IPS-18a (cell line): ENCODE measurements around the gene MUS81.
A peak's percentile ranks its signal among the peaks of the same experiment; 100 is the strongest.
"Not testable (repeated sequence)": the region's sequence is repeated elsewhere in the genome, so short reads cannot be mapped to it uniquely, and the experiment has no call there.

Experiments
- H3K27ac ChIP-seq: one replicate; pipeline ENCODE4 v1.5.1; 2013; ENCODE audit warnings: low read length
- H3K27me3 ChIP-seq: one replicate; pipeline ENCODE4 v1.6.1; 2013; ENCODE audit warnings: mild to moderate bottlenecking, low read length; ENCODE audit not compliant: control insufficient read depth, insufficient read depth
- H3K36me3 ChIP-seq: one replicate; pipeline ENCODE4 v1.6.1; 2013; ENCODE audit warnings: low read depth, low read length; ENCODE audit not compliant: control insufficient read depth
- H3K4me1 ChIP-seq: one replicate; pipeline ENCODE4 v1.6.1; 2013; ENCODE audit warnings: low read depth, low read length; ENCODE audit not compliant: control insufficient read depth
- H3K4me3 ChIP-seq: one replicate; pipeline ENCODE4 v1.5.1; 2013; ENCODE audit warnings: low read length
- H3K9ac ChIP-seq: one replicate; pipeline ENCODE4 v1.6.1; 2013; ENCODE audit warnings: mild to moderate bottlenecking, low read length, moderate library complexity
- H3K9me3 ChIP-seq: one replicate; pipeline ENCODE4 v1.6.1; 2013; ENCODE audit warnings: low read depth, low read length; ENCODE audit not compliant: control insufficient read depth

The MUS81 gene

DNA sequence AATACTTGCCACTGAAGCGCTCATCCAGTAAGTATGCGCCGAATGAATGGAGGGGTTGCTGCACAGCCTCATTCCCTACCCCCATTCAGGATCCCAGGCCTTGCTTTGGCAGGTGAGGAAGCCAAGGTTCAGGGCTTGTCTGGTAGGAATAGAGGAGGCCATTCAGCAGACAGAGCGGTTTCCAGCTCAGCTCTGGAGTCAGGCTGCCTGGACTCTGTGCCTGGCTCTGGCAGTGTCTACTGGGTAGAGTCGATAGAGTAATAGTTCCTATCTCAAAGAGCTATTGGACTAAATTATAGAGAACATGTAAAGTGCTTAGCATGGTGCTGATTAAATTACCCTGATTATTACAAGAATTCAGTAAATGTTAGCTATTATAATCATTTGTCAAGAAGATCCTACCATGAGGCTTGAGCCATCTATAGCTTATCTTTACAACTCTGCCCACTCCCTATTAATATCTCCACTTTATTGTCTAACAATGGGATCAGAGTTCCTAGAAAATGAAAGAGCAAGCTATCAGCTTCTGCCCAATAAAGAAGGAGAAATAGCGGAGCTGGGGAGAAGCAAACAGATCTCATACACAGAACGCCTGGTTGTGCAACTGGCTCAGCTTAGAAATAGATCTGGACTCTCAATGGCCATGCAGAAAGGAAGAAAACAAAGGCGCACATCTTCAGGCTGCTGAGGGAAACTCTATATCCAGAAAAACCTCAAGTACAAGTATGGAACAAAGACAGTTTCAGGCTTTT is 33.1 kb upstream of the MUS81 start:
- no peaks in the 10 kb centered on the region for H3K9me3 ChIP-seq
- H3K36me3 ChIP-seq: no peaks in the 10 kb centered on the region
- H3K4me3 ChIP-seq: no peak overlapping the region
- H3K27ac ChIP-seq: no peak overlapping the region
- no peaks in the 10 kb centered on the region for H3K4me1 ChIP-seq
- H3K27me3 ChIP-seq: peaks cover 8% of the 10 kb centered on the region
- no peak overlapping the region for H3K9ac ChIP-seq

DNA sequence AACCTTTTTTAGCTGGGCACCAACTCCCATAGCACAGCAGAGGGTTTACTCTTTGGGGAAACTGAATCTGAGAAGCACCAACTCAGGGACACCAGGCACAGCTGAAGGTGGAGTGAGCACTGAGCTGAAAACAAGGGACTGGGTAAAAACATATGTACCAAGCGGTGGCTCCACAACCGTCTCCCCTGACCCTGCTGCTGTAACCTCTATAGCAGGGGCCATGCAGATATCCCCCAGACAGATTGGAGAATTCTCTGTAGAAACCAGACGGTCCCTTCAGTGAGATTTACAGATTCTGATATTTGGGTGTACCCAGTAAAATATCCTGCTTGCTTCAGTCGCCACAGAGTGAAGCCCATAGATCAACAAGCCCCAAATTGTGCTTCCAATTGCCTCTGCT is 30.8 kb upstream of the MUS81 start:
- peaks cover 18% of the 10 kb centered on the region for H3K27me3 ChIP-seq
- no peak overlapping the region for H3K9ac ChIP-seq
- H3K27ac ChIP-seq: no peak overlapping the region
- peaks cover 8% of the 10 kb centered on the region for H3K4me1 ChIP-seq
- no peaks in the 10 kb centered on the region for H3K9me3 ChIP-seq
- H3K36me3 ChIP-seq: no peaks in the 10 kb centered on the region
- H3K4me3 ChIP-seq: no peak overlapping the region

DNA sequence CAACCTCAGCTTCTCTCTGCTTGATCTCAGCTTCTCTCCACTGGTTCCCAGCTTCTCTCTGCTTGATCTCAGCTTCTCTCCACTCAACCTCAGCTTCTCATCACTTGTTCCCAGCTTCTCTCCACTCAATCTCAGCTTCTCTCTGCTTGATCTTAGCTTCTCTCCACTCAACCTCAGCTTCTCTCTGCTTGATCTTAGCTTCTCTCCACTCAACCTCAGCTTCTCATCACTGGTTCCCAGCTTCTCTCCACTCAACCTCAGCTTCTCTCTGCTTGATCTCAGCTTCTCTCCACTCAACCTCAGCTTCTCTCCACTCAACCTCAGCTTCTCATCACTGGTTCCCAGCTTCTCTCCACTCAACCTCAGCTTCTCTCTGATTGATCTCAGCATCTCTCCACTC is 28.0 kb upstream of the MUS81 start:
- H3K4me1 ChIP-seq, H3K9ac ChIP-seq, H3K9me3 ChIP-seq, H3K27ac ChIP-seq, H3K36me3 ChIP-seq, H3K4me3 ChIP-seq: not testable (repeated sequence)
- H3K27me3 ChIP-seq: peaks cover 18% of the 10 kb centered on the region

DNA sequence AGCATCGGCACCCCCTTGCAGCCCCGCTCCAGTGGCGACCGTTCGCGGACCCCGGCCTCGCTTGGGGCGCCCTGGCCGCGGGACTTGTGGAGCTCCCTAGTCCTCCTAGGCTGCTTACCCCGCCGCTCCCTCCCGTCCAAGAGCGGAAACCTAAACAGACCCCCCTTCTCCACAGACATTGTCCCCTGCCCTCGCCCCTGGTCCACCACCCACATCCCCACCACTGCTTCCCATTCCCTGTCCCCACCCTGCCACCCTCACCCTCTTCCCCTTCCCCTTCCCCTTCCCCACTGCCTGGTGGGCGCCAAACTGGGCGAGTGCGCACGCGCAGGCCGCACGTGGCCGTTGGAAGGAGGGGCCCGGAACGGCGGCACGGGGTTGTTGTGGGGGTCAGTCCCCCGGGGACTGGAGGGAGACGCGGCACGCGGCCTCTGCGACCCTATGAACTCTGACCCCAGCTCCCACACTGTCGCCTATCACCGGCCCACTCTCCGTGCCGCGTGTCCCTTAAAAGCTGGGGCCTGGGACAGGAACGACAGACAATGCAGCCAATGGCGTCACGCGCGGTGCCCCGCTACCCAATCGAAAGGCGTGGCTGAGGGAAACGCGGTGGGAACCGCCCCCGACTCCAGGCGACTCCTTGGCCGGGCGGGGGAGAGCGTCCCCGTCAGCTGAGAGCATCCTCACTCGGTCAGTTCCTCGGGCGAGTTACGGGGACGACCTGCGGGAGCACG is 26.8 kb upstream of the MUS81 start, which contains the start of gene SNX32:
TSS of gene SNX32 (plus strand) at position 667 of the 734 bp plus-strand sequence. CDS start 103 bp downstream, outside the sequence.
- Histone ChIP-seq H3K4me1 (peaks cover 8% of the 10 kb centered on the region), H3K4me3 (peak within 1 kb of the TSS; percentile 59), H3K9me3 (no peaks in the 10 kb centered on the region), H3K27me3 (peaks cover 18% of the 10 kb centered on the region), H3K27ac (peak within 1 kb of the TSS; percentile 50), H3K36me3 (no peaks in the 10 kb centered on the region), H3K9ac (peak within 1 kb of the TSS; percentile 51)

DNA sequence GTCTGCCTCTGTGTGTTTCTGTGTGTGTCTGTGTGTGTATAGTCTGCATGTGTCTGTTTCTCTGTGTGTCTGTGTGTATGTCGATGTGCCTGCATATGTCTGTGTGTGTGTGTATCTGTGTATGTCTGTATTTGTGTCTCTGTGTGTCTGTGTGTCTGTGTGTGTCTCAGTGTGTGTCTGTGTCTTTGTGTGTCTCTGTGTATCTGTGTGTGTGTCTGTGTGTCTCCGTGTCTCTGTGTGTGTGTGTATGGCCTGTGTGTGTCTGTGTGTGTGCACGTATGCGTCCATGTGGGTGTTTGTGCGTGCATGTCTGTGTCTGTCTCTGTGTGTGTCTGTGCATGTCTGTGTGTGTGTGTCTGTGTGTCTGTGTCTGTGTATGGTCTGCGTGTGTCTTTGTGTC is 26.0 kb upstream of the MUS81 start:
- Histone ChIP-seq H3K27ac (no peak overlapping the region), H3K9me3 (no peaks in the 10 kb centered on the region), H3K4me3 (peak overlapping the region; percentile 59), H3K36me3 (no peaks in the 10 kb centered on the region), H3K9ac (peak overlapping the region; percentile 51), H3K27me3 (peaks cover 18% of the 10 kb centered on the region), H3K4me1 (peaks cover 8% of the 10 kb centered on the region)

DNA sequence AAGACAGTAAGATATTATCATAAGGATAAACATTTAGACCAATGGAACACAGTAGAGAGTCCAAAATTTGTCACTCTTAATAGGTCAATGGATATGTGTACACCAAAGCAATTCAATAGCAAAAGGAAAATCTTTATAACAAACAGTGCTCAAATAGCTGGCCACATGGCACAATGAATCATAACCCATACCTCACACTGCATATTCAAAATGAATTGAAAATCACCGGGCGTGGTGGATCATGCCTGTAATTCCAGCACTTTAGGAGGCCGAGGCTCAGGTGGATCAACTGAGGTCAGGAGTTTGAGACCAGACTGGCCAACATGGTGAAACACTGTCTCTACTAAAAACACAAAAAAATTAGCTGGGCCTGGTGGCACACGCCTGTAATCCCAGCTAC is 18.1 kb upstream of the MUS81 start:
- Histone ChIP-seq H3K36me3 (no peaks in the 10 kb centered on the region), H3K27me3 (no peaks in the 10 kb centered on the region), H3K9ac (no peak overlapping the region), H3K4me1 (no peaks in the 10 kb centered on the region), H3K4me3 (no peak overlapping the region), H3K27ac (no peak overlapping the region), H3K9me3 (no peaks in the 10 kb centered on the region)

DNA sequence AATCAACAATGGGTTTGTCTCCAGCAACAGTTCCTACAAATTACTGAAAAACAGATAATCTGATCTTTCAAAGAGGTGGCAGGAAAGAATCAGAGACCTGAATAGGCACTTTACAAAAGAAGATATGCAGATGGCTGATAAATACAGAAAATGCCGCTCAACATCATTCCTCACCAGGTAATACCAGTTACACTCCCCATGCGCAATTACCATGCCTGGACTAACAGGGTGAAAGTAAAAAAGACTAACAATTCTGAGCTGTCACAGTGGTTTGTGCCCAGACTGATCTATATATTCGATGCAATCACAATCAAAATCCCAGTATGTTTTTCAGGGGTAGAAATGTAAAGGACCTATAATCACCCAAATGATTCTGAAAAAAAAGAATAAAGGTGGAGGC is 16.4 kb upstream of the MUS81 start:
- Histone ChIP-seq H3K9ac (no peak overlapping the region), H3K27ac (no peak overlapping the region), H3K4me3 (no peak overlapping the region), H3K27me3 (no peaks in the 10 kb centered on the region), H3K36me3 (no peaks in the 10 kb centered on the region), H3K9me3 (no peaks in the 10 kb centered on the region), H3K4me1 (no peaks in the 10 kb centered on the region)

DNA sequence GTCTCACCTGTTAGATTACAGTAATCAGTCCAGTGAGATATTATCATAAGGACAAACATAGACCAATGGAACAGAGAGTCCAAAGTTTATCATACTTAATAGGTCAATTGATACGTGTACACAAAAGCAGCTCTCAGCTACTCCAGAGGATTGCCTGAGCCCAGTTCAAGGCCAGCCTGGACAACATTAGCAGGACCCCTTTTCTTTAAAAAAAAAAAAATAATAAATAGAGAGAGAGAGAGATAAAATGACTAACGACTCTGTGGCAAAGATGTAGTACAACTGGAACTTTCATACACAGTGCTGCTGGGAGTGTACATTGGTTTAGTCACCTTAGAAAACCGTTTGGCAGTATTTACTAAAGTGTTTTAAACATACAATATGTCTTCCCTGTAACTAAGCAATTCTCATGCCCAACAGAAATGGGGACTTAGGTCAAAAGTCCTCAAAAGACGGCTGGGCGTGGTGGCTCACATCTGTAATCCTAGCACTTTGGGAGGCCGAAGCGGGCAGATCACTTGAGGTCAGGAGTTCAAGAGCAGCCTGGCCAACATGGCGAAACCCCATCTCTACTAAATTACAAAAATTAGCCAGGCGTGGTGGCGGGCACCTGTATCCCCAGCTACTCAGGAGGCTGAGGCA is 15.9 kb upstream of the MUS81 start:
- Histone ChIP-seq H3K27ac (no peak overlapping the region), H3K36me3 (no peaks in the 10 kb centered on the region), H3K9me3 (no peaks in the 10 kb centered on the region), H3K4me1 (no peaks in the 10 kb centered on the region), H3K27me3 (no peaks in the 10 kb centered on the region), H3K9ac (no peak overlapping the region), H3K4me3 (no peak overlapping the region)

DNA sequence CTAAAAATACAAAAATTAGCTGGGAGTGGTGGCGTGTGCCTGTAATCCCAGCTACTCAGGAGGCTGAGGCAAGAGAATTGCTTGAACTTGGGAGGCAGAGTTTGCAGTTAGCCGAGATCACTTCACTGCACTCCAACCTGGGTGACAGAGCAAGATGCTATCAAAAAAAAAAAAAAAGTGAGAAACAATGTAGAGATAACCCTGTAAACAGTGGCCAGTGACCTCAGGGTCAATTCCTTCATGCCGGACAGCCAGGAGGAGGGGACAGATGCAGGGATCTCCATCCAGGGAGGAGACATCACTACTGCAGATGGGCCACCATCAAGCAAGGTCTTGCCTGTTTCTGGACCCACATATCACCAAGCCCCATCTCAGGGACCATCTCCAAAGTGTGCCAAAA is 12.5 kb upstream of the MUS81 start:
- Histone ChIP-seq H3K9me3 (no peaks in the 10 kb centered on the region), H3K4me1 (no peaks in the 10 kb centered on the region), H3K9ac (no peak overlapping the region), H3K27me3 (no peaks in the 10 kb centered on the region), H3K4me3 (no peak overlapping the region), H3K27ac (no peak overlapping the region), H3K36me3 (peaks cover 4% of the 10 kb centered on the region)

DNA sequence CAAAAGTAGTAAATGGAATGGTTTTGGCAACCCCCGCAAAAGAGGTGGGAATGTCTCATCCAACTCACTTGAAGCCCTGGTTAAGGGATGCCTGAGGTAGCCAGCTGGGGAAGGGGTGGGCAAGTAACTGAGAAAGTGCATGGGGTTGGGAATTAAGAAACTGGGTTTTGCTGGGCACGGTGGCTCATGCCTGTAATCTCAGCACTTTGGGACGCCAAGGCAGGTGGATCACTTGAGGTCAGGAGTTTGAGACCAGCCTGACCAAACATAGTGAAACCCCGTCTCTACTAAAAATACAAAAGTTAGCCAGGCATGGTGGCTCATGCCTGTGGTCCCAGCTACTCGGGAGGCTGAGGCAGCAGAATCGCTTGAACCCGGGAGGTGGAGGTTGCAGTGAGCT is 11.5 kb upstream of the MUS81 start:
- H3K36me3 ChIP-seq, H3K9ac ChIP-seq, H3K4me1 ChIP-seq, H3K27me3 ChIP-seq, H3K4me3 ChIP-seq, H3K9me3 ChIP-seq, H3K27ac ChIP-seq: not testable (repeated sequence)

DNA sequence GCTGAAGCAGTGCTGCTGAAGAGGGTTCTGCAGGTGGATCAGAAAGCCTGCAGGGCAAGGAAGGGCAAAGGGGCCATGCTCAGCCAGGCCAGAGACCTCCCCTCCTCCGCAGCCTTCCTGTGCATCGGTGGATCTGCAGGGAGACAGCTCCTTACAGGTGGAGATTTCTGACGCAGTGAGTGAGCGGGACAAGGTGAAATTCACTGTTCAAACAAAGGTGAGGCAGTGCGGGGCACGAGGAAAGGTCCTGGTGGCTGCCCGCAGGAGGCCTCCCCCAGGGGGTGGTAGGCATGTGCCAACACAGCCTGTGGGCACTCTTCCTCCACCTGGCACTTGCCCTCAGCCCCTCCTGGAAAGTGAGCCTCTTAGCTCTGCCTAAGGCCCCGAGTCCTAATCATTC is 10.9 kb upstream of the MUS81 start:
- Histone ChIP-seq H3K27ac (no peak overlapping the region), H3K9me3 (no peaks in the 10 kb centered on the region), H3K4me1 (no peaks in the 10 kb centered on the region), H3K4me3 (no peak overlapping the region), H3K27me3 (no peaks in the 10 kb centered on the region), H3K36me3 (peaks cover 15% of the 10 kb centered on the region), H3K9ac (no peak overlapping the region)
